GM12891 (cell line): Measurements from ENCODE around the gene PPARG.

Experiments
- POLR2A ChIP-seq: IDR thresholded peaks from 2 replicates; pipeline ENCODE4 v1.6.1; 2011; ENCODE audit warnings: low read depth, low read length, control low read depth
- POLR2AphosphoS5 ChIP-seq: IDR thresholded peaks from 2 replicates; pipeline ENCODE4 v1.6.1; 2011; ENCODE audit warnings: low read depth, low read length, control low read depth

DNA sequence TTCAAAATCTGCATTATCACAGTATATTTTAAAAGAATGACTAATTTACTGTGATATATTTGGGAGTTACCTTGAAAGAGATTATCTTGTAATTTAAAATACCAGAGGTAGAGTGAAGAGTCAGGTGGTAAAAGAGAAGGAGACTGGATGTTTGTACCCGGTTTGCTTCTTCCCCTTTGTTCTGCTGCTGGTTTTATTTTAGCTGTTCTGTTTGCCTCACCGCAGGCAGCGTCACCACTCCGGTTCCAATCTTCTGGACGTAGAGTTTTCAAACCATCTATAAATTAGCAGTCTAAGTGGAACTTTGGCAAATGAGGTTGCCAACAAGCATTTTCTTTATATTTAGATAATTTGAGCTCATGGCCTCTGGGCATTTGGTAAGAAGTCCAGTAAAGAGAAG, 38.2 kb downstream of the PPARG start:
- TF ChIP-seq POLR2A: no peak
- no peak for TF ChIP-seq POLR2AphosphoS5
